ENCODE measurements around the gene SNAP25.

DNA sequence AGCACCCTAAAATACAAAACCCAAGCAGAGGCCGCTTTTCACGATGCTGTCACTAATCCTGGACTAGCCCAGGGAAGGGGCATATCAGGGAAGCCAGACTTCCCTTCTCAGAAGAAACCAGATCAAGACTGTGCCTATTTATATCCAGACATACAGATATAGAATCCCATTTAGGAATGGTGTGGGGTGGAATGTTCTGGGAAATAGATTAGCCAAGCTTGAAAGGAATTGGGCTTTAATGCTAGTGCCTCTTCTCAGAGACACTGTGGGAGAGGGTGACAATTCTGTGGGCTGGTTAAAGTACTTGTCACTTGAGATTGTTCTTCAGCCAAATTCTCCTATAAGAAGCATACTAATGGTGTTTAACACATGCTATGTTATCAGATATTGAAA lies 45.5 kb downstream of the SNAP25 start:
- TF ChIP-seq, protein P1, sequence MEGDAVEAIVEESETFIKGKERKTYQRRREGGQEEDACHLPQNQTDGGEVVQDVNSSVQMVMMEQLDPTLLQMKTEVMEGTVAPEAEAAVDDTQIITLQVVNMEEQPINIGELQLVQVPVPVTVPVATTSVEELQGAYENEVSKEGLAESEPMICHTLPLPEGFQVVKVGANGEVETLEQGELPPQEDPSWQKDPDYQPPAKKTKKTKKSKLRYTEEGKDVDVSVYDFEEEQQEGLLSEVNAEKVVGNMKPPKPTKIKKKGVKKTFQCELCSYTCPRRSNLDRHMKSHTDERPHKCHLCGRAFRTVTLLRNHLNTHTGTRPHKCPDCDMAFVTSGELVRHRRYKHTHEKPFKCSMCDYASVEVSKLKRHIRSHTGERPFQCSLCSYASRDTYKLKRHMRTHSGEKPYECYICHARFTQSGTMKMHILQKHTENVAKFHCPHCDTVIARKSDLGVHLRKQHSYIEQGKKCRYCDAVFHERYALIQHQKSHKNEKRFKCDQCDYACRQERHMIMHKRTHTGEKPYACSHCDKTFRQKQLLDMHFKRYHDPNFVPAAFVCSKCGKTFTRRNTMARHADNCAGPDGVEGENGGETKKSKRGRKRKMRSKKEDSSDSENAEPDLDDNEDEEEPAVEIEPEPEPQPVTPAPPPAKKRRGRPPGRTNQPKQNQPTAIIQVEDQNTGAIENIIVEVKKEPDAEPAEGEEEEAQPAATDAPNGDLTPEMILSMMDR (IDR thresholded peaks at IDR 0.05; ENCODE audit: low read length) = no peak
- TF ChIP-seq EZH2 (optimal IDR thresholded peaks at IDR 0.05; ENCODE audit: low read depth, low read length) (no peak), EZH2phosphoT487 (IDR thresholded peaks at IDR 0.05; ENCODE audit: low read length) (no peak)
